NCI-H128 (cell line): ENCODE results near the gene DDX39B.
"Not testable (repeated sequence)": the region's sequence is repeated elsewhere in the genome, so short reads cannot be mapped to it uniquely, and the experiment has no call there.

Experiments used
- DNase-seq: peaks from one replicate; lab custom pipeline; 2025; ENCODE audit not compliant: unreplicated experiment; lab: John Stamatoyannopoulos, UW

The DDX39B gene

GRCh38 chr6:31541658-31542521 lies at the start of gene DDX39B:
Gene DDX39B, minus strand, starts transcription at chr6:31542003. Its CDS starts 1,471 bp downstream, at chr6:31540532.
- peak; percentile 91 for DNase-seq

- not testable (repeated sequence) for DNase-seq
Observed at GRCh38 chr6:31590691-31591090, 48.9 kb upstream of the DDX39B start.

- DNase-seq = no peak
Observed at GRCh38 chr6:31588871-31589650, 47.3 kb upstream of the DDX39B start.

GRCh38 chr6:31587791-31588777 lies 46.3 kb upstream of the DDX39B start:
- DNase-seq = no peak

DNA sequence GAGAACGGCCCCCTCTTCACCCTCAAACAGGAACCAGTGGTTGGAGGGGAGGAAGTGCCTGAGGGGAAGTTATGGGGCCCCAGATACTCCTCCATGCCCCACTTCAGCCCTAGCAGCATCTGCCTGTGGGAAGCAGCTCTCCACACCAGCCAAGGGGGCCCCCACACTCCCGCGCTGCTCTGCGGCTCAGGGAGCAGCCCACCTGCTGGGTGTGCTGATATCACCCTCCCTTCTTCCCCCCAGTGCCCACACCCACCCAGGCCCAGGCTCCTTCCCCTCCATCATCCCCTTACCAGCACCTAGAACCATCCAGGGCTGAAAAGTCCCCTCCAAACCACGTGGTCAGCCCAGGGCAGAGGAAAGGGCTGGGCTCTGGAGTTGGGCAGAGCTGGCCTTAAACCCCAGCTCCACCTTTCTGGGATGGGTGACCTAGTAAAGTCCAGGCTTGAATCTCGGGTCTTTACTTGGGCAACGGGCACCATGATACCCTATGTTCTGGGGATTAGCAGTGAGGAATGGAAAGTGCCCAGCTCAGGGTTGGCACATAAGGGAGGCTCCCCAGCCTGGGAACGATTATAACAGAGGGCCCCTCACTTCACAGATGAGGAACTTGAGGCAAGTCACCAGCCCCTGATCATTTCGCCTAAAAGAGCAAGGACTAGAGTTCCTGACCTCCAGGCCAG lies 44.9 kb upstream of the DDX39B start:
- no peak for DNase-seq

GRCh38 chr6:31586008-31586407 lies 44.2 kb upstream of the DDX39B start, which contains the start of gene LST1:
Gene LST1, plus strand, starts transcription at chr6:31586277. Its CDS starts 1,023 bp downstream, at chr6:31587300.
- no peak for DNase-seq

GRCh38 chr6:31585491-31585890 lies 43.7 kb upstream of the DDX39B start:
- DNase-seq = no peak

GRCh38 chr6:31582230-31582643 lies 40.4 kb upstream of the DDX39B start, which contains the start of gene LTB:
Gene LTB, minus strand, starts transcription at chr6:31582424. Its CDS starts 7 bp downstream, at chr6:31582417.
- DNase-seq = no peak

DNA sequence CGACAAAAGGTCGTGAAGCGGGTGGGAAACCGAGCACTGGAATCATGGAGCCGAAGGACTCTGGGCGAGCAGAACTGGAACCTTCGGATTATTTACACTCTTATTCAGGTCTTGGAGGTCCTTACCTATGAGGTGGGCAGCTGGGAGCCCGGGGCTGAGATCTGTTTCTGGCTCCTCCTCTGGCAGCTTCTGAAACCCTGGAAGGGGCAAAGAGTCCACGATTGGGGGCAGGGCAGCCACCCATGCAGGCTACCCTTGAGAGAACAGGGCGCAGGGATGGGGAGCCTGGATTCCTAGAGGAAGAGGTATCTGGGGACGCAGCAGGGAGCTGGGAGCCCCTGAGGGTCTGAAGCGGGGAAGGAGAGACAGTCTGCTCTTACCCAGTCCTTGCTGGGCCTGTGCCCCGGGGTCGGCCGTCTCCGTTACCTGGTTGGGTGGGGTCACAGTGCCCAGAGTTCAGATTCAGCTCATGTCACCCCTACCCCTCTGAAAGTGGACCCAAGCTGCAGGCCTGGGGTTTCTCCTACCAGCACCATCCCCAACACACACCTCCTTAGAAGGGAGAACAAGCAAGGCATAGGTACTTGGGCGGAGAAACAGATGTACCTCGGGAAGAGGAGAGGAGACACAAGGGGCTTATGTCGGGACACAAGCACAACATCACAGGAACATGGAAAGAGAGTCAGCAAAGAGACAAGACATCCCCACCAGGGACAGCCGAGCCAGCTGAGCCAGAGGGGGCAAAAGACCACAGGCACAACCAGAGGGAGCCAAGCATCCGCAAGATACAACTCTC lies 39.8 kb upstream of the DDX39B start:
- no peak for DNase-seq

- DNase-seq = peak; percentile 68
Observed at GRCh38 chr6:31580807-31581433, 39.1 kb upstream of the DDX39B start.

- DNase-seq = no peak
Observed at GRCh38 chr6:31580438-31580740, 38.6 kb upstream of the DDX39B start.

GRCh38 chr6:31579546-31580437 lies 38.0 kb upstream of the DDX39B start:
- no peak for DNase-seq

GRCh38 chr6:31579119-31579505 lies 37.3 kb upstream of the DDX39B start:
- DNase-seq = no peak

GRCh38 chr6:31578184-31579118 lies 36.6 kb upstream of the DDX39B start:
- DNase-seq = no peak

DNA sequence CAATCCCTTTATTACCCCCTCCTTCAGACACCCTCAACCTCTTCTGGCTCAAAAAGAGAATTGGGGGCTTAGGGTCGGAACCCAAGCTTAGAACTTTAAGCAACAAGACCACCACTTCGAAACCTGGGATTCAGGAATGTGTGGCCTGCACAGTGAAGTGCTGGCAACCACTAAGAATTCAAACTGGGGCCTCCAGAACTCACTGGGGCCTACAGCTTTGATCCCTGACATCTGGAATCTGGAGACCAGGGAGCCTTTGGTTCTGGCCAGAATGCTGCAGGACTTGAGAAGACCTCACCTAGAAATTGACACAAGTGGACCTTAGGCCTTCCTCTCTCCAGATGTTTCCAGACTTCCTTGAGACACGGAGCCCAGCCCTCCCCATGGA lies 35.8 kb upstream of the DDX39B start:
- DNase-seq = no peak

DNA sequence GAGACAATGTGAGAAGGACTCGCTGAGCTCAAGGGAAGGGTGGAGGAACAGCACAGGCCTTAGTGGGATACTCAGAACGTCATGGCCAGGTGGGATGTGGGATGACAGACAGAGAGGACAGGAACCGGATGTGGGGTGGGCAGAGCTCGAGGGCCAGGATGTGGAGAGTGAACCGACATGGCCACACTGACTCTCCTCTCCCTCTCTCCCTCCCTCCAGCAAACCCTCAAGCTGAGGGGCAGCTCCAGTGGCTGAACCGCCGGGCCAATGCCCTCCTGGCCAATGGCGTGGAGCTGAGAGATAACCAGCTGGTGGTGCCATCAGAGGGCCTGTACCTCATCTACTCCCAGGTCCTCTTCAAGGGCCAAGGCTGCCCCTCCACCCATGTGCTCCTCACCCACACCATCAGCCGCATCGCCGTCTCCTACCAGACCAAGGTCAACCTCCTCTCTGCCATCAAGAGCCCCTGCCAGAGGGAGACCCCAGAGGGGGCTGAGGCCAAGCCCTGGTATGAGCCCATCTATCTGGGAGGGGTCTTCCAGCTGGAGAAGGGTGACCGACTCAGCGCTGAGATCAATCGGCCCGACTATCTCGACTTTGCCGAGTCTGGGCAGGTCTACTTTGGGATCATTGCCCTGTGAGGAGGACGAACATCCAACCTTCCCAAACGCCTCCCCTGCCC lies 35.2 kb upstream of the DDX39B start:
- DNase-seq = no peak
